GM19238 (cell line): ENCODE measurements around the gene CEP63.

Source experiments
- DNase-seq: peaks from one replicate; pipeline ENCODE4 v3.0.0; 2011; ENCODE audit warnings: low spot score; ENCODE audit not compliant: insufficient read length

Gene CEP63

GRCh38 chr3:134608023-134608770, 122.3 kb downstream of the CEP63 start:
- no peak for DNase-seq

- DNase-seq, result no peak
These were observed 123.0 kb downstream of the CEP63 start for GRCh38 chr3:134608771-134609435.

GRCh38 chr3:134609821-134610431, 124.1 kb downstream of the CEP63 start:
- no peak for DNase-seq

- no peak for DNase-seq
These were observed 124.9 kb downstream of the CEP63 start for GRCh38 chr3:134610432-134611385.

- no peak for DNase-seq
These were observed 125.7 kb downstream of the CEP63 start for GRCh38 chr3:134611516-134611915.

GRCh38 chr3:134613006-134613520, 127.2 kb downstream of the CEP63 start:
- no peak for DNase-seq

- DNase-seq, result no peak
These were observed 129.1 kb downstream of the CEP63 start for GRCh38 chr3:134614955-134615354.

- DNase-seq, result no peak
These were observed 129.9 kb downstream of the CEP63 start for GRCh38 chr3:134615743-134616142.

GRCh38 chr3:134617608-134618477, 132.0 kb downstream of the CEP63 start:
- DNase-seq, result no peak

GRCh38 chr3:134618478-134619300, 132.8 kb downstream of the CEP63 start:
- no peak for DNase-seq

- no peak for DNase-seq
These were observed 133.4 kb downstream of the CEP63 start for GRCh38 chr3:134619301-134619615.

- no peak for DNase-seq
These were observed 134.1 kb downstream of the CEP63 start for GRCh38 chr3:134619884-134620445.

GRCh38 chr3:134620476-134621115, 134.7 kb downstream of the CEP63 start:
- DNase-seq, result no peak

- DNase-seq, result no peak
These were observed 136.0 kb downstream of the CEP63 start for GRCh38 chr3:134621854-134622253.

- no peak for DNase-seq
These were observed 137.0 kb downstream of the CEP63 start for GRCh38 chr3:134622806-134623365.

GRCh38 chr3:134623615-134624245, 137.9 kb downstream of the CEP63 start:
- DNase-seq, result no peak
